GM21526 (cell line): ENCODE results near the gene NOG.

Source experiments
- ATAC-seq: cut with Tn5 transposase; IDR thresholded peaks from one replicate; pipeline ENCODE4 v1.9.1; 2021; ENCODE audit warnings: moderate library complexity; ENCODE audit not compliant: unreplicated experiment, low FRiP score

Gene NOG

DNA sequence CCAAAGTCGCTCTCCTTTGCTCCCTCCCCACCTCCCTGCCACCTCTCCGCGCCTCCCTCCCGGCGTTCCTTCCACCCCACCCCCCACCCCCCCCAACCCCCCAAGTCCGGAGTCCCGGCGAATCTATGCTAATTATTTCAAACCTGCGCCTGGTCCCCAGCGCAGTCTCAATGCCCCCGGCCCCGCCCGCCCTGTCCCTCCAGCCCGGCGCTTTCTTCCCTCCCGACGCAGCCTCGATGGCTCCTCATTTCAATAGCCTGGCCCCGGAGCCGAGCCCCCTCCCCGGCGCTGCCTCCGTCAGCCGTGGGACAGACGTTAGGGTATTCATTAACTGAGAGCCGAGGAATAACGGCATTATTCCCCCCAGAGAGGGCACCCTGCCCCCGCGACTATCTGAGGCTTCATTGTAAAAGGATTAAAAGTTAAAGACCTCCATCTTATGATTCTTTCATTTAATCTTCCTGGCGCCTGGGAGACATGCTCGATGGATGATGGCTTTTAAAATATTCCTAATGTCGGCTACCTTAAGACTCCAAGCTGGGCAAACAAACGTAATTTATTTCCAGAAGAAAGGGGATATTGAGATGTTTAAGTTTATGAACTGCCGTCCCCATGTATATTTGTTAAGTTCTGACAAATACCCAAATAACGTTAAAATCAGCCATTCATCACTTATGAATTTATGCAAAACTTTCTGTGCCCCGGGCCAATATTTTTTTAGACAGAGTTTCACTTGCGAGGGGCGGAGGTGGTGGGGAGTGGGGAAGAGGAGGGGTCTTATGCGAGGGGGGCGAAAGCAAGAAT lies 3.4 kb downstream of the NOG start:
- no peak for ATAC-seq

DNA sequence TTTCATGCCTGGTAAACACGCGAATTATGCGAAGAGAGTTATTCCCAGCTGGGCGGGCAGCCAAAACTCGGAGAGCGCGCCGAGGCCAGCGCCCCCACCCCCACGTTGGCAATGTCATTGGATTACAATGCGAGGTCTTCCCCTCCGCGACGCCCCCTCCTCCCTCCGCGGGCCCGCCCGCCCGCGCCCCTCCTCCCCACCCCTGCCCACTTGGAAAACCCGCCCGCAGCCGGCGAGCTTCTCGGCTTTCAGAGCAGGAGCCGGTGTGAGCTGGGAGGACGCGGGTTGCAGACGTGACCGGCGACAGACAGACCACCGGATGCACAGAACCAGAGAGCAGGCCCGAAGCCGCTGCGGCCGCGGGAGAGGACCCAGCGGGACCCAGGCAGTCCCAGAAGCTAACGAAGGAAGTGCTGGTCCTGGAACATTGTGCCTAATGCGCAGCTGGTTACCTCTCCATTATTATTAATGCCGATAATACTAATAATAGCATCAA lies 4.0 kb downstream of the NOG start:
- ATAC-seq: no peak

DNA sequence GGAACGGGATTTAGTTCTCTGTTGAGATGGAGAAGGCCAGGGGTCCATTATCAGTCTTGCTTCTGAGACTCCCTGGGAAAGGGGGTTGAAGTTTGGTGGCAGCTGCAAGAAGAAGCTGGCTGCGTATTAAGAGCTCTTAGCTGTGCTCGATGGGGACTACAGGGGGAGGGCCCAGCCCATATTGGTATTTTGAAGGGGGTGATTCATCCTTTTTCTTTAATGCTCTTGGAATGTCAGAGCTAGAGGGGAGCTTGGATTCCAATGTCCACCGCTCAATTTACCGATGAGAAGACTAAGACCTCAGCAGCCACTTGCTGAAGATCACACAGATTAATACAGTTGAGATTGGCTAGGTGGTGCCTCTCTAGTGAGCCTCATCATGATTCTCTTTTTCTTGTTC lies 5.0 kb downstream of the NOG start:
- ATAC-seq: no peak

DNA sequence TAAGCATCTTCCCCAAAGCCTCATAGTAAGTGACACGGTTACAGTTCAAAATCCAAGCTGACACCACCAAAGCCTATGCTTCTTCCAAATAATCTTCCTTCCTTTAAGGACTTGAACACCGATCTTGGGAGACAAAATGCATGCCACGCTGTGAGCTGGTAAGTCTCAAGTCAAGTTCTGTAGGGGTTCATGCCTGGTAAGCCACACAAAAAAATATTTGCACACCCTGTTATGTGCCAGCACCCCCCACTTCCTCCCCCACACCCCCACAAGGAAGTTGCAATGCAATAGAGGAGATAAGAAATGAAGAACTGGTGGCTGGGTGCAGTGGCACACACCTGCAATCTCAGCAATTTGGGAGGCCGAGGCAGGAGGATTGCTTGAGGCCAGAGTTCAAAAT lies 5.6 kb downstream of the NOG start:
- no peak for ATAC-seq

DNA sequence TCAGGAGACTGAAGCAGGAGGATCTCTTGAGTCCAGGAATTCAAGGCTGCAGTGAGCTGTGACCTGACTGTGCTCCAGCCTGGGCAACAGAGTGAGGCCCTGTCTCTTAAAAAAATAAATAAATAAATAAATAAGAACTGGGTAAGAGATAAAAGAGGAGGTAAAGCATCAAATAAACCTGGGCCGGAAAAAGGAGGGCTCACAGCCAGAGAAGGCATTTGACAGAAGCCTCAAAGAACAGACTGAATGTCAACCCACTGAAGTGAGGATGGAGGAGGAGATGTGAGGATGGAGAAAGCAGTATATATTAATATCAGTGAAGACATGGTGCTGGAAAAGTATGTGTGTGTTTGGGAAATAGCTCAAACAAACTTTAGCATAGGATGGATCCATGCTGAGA lies 6.1 kb downstream of the NOG start:
- no peak for ATAC-seq

DNA sequence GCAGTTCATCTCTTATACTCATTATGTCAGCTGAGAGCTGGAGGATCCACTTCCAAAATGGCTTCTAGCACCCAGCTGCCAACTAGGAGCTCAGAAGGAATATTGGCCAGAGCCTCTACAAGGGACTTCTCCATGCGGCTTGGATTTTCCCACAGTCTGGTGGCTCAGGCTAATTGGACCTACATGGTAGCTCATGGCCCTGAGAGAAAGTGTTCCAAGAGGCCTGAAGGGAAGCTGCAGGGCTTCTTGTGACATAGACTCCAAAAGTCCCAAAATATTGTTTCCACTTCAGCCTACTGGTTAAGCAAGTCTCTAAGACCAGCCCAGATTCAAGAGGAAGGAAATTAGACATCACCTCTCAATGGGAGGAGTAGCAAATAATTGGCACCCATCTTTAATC lies 6.8 kb downstream of the NOG start:
- ATAC-seq: no peak

DNA sequence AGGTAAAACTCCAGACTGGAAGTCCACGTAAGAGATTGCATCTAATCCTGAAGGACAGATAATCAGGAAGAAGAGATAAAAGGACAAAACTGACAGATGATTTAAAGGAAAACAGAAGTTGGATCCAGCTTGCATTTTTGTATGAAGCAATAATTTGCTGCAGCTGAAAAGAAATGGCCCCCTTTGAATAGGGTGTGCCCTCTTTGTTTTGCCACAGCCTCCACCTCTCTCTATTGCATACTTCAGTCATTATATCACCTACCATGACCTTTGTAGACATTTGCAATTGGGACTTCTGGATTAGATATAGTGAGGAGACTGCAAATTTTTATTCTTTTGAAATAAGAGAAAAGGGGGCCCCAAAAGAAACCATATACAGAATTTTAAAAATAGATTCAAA lies 8.1 kb downstream of the NOG start:
- ATAC-seq: no peak

DNA sequence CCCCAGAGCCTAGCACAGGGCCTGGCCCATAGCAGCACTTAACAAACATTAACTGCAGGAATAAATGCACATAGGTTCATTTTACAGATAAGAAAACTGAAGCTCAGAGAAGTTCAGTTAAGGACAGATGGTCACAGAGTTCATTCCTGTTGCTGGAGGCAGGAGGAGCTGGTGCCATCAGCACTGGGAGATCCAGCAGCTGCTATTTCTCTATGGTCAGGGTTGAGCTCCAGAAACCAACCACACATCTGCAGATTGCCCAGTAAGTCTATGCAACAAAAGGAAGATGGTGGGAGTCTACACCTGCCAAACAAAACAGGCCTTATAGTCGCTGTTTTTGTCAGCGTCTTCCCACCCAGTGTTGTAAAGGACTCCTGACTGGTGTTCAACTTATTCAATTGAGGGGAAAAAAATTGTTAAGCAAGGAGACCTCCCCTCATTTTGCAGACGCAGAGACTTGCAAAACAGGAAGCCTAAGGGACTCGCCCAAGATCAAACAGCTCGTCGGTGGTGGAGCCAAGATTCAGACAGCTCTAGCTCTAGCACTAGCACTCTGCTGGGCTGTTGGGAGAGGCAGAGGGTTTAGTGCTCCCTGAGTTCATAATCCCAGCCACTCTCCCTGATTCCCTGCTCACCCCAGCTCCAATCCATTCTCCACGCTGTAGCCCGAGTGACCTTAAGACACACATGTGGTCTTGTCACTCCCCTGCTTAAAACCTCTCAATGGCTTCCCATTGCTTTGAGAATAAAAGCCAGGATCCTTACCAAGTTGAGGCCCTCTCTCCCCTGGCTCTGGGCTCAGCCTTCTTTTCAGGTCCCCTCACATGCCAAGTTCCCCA lies 9.0 kb downstream of the NOG start:
- ATAC-seq: no peak

DNA sequence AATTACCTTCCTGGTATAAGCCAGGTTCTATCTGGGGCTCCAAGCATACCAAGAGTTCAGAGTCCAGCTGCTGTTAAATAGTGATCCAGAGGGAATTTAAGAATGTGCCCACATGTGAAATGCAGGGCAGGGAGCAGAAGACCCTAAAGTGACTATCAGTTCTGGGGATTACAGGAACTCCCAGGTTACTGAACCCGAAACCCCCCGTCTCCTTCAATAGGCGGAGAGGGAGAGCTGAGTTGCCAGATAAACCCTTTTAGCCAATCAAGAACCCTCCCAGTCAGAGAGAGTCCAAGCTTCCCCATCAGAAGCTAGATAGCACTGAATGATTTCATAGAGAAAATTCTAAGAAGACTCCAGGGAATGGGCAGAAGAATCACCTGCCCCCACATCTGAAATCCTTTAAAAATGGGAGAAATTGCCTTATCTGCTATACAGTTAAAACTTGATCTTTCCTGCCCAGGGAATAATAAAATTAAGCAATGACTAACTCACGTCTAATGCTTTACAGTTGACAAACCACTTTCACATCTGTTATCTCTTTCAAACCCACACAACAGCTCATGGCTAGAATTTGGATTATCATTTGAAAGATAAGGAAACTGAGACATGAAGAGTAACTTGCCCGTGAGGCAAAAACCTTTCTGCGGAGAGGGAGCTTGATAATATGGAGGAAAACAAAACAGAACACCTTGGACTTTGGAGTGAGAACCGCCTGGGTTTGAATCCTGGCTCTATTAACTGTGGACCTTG lies 10.2 kb downstream of the NOG start:
- ATAC-seq: no peak

DNA sequence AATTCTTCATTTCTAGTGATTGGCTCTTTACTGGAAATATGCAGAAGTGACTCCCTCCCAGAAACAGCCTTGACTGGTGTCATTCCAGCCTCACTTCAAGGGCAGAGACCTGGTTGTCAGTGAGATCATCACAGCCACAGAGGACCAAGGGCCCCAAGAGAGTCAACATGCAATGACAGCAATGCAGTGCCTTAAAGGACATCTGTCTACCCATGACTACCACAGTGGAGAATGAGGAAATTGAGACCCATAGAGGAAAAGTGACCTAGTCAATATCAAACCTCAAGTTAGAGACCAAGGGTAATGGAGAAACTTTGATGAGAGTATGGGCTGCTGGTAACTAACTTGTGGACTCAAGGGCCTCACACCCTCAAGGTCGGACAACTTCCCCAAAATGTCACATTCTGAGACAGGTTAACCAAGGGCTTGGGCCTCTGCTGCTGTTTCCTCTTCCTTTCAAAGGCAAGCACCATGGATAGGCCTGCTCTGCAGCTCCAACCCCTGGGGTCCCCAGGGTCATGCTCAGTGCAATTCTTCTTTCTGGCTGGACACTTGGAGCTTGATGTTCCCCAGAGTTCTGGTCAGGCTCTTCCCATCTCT lies 11.3 kb downstream of the NOG start:
- ATAC-seq: no peak

DNA sequence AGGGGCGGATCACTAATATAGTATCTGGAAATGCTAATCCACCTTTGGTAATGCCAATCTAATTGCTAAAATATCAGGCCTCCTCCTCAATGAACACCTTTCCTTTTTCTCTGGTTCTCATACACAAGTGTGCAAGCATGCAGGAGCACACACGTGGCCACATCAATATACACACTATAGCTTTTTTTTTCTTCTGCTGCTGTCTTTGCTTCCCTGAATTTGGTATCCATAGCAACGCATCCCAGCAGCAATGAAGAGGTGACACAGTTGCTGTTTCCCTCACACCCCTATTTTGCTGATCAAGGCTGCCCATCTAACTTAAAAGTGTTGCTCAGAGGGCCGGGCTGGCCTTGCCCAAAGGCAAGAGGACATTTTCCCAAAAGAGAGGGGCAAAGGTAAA lies 15.4 kb downstream of the NOG start:
- no peak for ATAC-seq

DNA sequence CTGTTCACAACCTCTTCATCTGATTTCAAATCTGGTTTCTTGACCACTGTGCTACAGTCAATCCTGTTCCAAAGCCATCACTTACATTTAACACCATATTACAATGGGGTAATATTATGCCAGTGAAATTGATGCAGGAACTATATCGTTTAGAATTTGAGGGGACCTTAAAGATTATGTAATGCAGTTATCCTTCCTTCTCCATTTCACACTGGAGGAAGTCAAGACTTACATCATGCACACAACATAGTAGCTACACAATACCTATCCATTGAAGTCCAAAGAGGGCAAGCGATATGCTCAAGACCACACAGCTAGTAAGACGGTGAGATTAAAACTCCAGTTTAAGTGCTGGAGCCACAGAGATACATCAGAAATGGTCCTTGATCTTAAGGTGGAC lies 16.8 kb downstream of the NOG start:
- ATAC-seq: no peak

DNA sequence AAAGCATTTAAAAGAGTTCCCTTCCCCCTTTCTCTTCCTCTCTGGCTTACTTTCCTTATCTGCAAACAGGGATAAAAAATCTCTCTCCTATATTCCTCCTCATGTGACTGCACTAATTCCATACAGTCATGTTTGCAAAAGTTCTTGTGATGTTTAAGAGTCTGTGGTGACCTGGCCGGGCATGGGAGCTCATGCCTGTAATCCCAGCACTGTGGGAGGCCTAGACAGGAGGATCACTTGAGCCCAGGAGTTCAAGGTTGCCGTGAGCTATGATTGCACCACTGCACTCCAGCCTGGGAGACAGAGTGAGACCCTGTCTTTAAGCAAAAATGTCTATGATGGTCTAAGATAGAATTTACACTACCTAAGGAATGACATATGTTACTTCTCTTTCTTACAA lies 19.6 kb downstream of the NOG start:
- ATAC-seq: no peak

DNA sequence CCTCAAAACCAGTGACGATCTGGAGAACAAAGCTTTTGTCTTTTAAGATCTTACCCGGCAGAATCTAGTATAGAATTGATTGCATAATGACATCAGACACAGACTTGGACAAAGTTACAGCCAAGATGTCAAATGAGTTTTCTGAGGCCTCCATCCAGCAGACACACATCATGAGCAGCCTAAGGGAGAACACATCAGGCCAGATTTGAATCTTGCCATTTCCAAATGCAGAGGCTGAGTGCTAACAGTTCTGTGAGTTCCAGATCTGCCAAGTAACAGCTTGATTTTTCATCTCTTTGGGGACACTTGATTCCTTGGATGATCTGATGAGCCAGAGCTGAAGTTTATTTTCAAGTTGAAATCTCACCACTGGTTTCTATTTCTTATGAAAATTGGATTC lies 21.0 kb downstream of the NOG start:
- no peak for ATAC-seq

DNA sequence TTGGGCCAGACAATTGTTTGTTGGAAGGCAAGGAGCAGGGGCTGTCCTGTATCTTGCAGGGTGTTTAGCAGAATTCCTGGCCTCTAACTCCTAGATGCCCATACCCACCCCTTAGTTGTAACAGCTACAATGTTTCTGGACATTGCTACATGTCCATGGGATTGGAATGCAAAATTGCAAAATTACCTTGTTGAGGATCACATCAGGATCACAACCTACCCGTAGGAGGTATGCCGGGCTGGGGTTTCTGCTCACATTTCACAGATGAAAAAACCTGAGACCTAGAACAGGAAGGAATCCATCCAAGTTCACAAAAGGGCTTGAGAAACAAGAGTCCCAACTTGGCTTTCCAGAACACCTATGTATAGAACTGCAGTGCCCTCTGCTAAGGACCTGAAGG lies 22.7 kb downstream of the NOG start:
- no peak for ATAC-seq

DNA sequence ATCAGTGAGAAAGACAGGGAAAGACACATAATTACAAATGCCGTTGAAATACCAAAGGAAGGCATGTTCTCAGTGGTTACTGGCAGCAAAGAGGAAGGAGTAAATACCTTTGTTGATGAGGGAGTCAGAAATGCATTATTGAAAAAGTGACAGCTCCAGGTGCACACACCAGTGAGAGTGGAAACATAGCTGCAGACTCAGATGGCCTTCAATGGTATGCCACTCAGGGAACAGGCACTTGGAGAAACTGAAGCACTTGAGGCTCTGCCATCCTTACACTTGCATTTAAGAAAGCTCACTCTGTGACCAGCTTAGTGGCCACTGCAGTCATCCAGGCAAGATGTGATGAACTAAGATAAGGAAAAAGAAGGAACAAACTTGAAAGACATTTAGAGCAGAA lies 29.9 kb downstream of the NOG start:
- ATAC-seq: no peak

DNA sequence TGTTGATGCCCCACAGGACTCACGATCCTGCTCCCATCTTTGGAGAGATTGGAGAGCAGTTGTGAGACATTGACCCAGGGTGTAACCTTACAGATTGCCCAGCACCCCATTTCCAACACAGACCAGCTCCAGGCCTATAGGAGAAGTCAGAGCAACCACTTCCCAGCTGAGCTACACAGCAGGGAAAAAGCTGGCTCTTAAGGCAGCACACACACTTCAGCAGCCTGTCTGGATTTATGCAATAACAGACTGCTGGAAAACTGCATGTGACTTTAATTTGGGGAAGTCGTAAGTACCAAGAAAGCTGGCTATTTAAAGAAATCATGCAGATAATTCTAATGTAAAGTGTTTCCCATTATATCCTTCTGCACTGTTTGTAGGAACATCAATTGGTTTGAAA lies 30.8 kb downstream of the NOG start:
- ATAC-seq: no peak

DNA sequence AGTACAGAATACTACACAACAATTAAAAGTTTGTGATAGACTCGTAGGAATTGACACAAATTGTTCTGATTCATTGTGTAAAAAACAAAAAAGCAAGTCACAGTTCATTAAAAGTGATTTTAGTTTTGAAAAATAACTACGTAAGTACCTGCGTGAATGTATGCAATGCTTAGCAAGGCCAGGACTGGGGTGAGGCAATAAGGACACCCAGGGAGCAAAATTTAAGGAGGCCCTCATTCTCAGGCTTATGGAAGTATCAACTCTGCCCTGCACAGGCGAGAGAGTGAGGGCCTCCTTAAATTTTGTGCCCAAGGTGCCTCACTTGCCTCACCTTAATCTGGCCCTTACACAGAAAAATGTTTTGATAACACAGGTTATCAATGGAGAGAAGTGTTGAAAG lies 31.4 kb downstream of the NOG start:
- ATAC-seq: no peak

DNA sequence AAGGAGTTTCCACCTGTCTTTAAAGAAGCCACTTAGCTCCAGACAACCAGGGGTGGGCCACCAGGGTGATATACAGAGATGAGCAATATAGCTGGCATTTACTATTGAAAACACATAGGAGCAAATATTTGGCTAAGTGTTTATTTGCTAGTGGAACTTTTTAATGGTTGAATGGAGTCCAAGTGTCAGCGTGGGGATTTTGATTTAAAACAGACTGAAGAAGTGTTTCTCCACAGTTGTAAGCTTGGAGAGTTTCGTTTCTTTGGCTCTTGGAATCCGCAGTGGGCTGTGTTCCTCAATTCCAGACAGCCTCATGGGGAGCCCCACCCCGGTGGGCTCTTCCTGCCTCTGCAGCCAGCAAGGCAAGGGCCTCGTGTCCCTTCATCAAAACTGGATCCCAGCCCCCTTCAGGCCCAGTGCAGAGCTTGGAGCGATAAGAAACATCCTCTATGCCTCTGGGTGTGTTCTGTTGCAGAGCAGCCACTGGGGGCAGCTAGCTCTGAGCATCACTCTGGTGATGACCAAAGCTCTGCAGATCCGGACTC lies 36.1 kb downstream of the NOG start:
- no peak for ATAC-seq

DNA sequence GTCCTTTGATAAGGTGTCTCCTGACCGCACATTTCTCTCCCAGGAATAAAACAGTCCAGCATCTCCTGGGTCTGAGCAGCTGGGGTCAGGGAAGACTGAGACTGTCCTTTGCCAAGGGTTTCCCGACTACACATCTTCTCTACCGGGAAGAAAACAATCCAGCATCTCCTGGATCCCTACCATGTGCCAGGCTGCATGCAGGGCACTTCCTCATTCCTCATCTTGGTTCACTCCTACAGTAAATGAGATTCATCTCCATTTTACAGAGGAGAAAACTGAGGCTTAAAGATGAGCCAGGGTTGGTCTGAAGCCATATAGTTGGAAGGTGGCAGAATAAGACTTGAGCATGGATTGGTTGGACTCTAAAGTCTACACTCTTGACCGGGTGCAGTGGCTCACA lies 36.7 kb downstream of the NOG start:
- no peak for ATAC-seq

DNA sequence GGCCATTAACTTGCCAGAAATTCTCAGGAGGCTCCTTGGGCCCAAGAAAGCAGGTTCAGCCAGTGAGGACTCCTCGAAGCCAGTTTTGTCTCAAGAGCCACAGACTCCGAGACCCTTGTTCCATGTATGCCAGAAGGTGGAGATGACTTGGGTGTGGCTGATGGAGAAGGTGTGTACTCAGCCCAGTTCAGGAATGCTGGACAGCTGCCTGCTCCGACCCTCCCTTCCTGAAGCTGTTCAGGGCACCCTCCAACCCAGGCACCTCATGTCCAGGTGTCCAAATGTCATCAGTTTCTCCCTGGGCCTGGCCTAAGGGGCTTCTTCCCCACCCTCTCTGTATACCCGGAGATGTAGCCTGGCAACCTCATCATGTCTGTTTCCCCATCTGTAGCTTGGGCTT lies 40.2 kb downstream of the NOG start:
- ATAC-seq: no peak
